ENCODE data around the gene MYLIP. TPM values are rescaled to one million over a fixed set of nuclear protein-coding genes. Genes with fewer than 3 reads are reported as not detected.

The MYLIP gene
- total RNA-seq, 1 donor from 2014 or later: 21.0 TPM

- intact Hi-C loops (cut with micrococcal nuclease): no loop called here
Measured at GRCh38 chr6:16196984-16197546, 68.2 kb downstream of the MYLIP start.

Other genes starting within 250 kb of the MYLIP start
- gene GMPR, start 109.5 kb downstream of the MYLIP start, total RNA-seq: 1.1 and 2.4 TPM in 2 replicates